Measurements from ENCODE around the gene THADA. TPM values are rescaled to one million over a fixed set of nuclear protein-coding genes. Genes with fewer than 3 reads are reported as not detected.

THADA gene
- total and polyA plus RNA-seq, 2 donors (not counting 3 experiments of a cell fraction or from before 2014, with no cell fraction given): 22.6 to 25.3 TPM

DNA sequence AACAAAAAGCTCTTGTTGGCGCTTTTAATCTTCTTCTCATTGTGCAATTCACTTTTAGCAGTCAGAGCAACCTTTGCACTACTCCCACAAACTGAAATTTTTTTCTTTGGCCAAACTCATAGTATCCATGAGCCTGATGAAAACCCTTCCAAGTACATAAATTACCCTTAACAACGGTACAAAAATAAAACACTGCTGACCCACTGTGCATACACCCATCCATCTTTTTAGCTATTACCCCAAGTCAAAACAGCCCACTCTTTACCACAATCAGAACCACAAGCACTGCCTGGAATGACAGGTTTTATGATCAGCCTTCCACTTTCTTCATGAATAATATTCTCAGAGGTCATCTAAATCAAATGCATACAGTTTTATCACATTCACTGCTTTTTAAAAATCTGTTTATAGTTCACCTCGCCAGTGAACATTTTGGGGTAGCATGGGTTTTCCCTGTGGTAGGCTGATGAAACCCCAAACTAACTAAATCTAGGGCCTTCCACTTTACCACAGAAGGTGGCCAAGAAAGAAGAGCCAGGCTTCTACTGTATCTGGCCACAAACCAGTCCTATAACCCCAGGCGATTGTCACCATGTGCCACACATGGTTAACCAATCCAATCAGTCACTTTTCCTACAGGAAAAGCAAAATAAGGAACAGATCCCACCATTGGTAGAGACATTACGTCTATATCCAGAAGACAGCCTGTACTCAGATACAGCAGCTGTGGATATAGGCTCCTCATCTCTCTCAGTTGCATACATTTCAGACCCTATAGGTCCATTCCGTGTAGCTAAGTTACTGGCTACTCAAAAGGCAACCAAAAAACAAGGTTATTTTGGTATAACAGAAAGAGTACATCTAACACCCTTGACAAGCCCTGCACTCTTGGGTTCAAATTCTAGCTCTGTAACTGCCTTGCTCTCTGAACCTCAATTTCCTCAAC lies 171.3 kb downstream of the THADA start:
- Histone ChIP-seq H3K4me3 (replicated peaks in 1 of 3; ENCODE audit: insufficient read depth in 1 of 3, low read depth in 1 of 3, low read length in 3 of 3) (no peak overlapping the region), H3K9me3 (replicated peaks; ENCODE audit: control insufficient read depth, insufficient read depth, low read length) (no peaks in the 10 kb centered on the region), H3K9me1 (replicated peaks; ENCODE audit: control insufficient read depth, extremely low read depth, insufficient read depth, low read length) (no peaks in the 10 kb centered on the region), H3K27ac (ENCODE audit: insufficient read depth, low read depth, low read length) (no peak overlapping the region), H3K79me2 (ENCODE audit: control insufficient read depth, insufficient read depth, low read length) (no peaks in the 10 kb centered on the region), H3K36me3 (ENCODE audit: control insufficient read depth in 2 of 2, extremely low read depth in 1 of 2, insufficient read depth in 2 of 2, low read length in 2 of 2) (no peaks in the 10 kb centered on the region), H4K20me1 (replicated peaks; ENCODE audit: control insufficient read depth, extremely low read depth, insufficient read depth, low read length) (no peaks in the 10 kb centered on the region), H3K4me2 (ENCODE audit: insufficient read depth, low read length) (no peak overlapping the region), H3K27me3 (ENCODE audit: control insufficient read depth in 2 of 2, insufficient read depth in 2 of 2, low read length in 2 of 2) (no peaks in the 10 kb centered on the region), H2AFZ (ENCODE audit: low read depth, low read length) (no peak overlapping the region), H3K4me1 (ENCODE audit: control insufficient read depth, extremely low read depth, insufficient read depth, low read length) (peaks cover 17% of the 10 kb centered on the region), H3K9ac (replicated peaks; ENCODE audit: extremely low read depth, insufficient read depth, low read length) (no peak overlapping the region)
- no TSS peak for BruUV-seq (replicated peaks)
- ChIA-PET CTCF (interaction anchor here (0.5 to 1.5 kb wide), 2 partner anchors 31 to 43 kb away, joined by 3 read pairs; no protein-coding TSS in a partner anchor), POLR2A (no interaction called here)
- DNase-seq (ENCODE audit: low read depth, low spot score) (no peak), FAIRE-seq (no peak)
- intact Hi-C loops (cut with micrococcal nuclease) (no loop called here), dilution Hi-C loops (cut with MboI; ENCODE audit: extremely low pct_ligation_motif_present, low sequenced_read_pairs) (no loop called here)
- TF ChIP-seq, protein P1, sequence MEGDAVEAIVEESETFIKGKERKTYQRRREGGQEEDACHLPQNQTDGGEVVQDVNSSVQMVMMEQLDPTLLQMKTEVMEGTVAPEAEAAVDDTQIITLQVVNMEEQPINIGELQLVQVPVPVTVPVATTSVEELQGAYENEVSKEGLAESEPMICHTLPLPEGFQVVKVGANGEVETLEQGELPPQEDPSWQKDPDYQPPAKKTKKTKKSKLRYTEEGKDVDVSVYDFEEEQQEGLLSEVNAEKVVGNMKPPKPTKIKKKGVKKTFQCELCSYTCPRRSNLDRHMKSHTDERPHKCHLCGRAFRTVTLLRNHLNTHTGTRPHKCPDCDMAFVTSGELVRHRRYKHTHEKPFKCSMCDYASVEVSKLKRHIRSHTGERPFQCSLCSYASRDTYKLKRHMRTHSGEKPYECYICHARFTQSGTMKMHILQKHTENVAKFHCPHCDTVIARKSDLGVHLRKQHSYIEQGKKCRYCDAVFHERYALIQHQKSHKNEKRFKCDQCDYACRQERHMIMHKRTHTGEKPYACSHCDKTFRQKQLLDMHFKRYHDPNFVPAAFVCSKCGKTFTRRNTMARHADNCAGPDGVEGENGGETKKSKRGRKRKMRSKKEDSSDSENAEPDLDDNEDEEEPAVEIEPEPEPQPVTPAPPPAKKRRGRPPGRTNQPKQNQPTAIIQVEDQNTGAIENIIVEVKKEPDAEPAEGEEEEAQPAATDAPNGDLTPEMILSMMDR (IDR thresholded peaks at IDR 0.05; ENCODE audit: extremely low read depth in 1 of 2, insufficient read depth in 1 of 2, low read depth in 1 of 2, low read length in 2 of 2): no peak
- TF ChIP-seq FOS (IDR thresholded peaks at IDR 0.05; ENCODE audit: borderline replicate concordance, insufficient read depth, low read length) (no peak), GATA2 (IDR thresholded peaks at IDR 0.05; ENCODE audit: insufficient read depth, insufficient read length, low read depth, low read length) (no peak), JUN (IDR thresholded peaks at IDR 0.05; ENCODE audit: borderline replicate concordance, insufficient read depth, insufficient read length, low read depth) (no peak), MYC (IDR thresholded peaks at IDR 0.05; ENCODE audit: low read depth, low read length) (no peak), EZH2 (IDR thresholded peaks at IDR 0.05; ENCODE audit: borderline replicate concordance, low read depth, low read length, severe bottlenecking) (no peak), POLR2AphosphoS5 (IDR thresholded peaks at IDR 0.05; ENCODE audit: insufficient read depth, low read depth, low read length) (no peak), POLR2A (IDR thresholded peaks at IDR 0.05; ENCODE audit: low read depth, low read length) (no peak)
- TF ChIP-seq, protein P2, sequence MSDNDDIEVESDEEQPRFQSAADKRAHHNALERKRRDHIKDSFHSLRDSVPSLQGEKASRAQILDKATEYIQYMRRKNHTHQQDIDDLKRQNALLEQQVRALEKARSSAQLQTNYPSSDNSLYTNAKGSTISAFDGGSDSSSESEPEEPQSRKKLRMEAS (IDR thresholded peaks at IDR 0.05; ENCODE audit: insufficient read depth, insufficient read length): no peak

Data from endothelial cell of umbilical vein (primary cell).